Activated CD8-positive, alpha-beta T cell treated with anti-CD3 and anti-CD28 coated beads, Interleukin-2, amount 10 ng/mL, durations not matched to agents 7 days and 5 days (primary cell): Measurements from ENCODE around the gene GOLGA3. TPM values are rescaled to one million over a fixed set of nuclear protein-coding genes. Genes with fewer than 3 reads are reported as not detected.
A peak's percentile ranks its signal among the peaks of the same experiment; 100 is the strongest.
"Not testable (repeated sequence)": the region's sequence is repeated elsewhere in the genome, so short reads cannot be mapped to it uniquely, and the experiment has no call there.

Source experiments
- ATAC-seq: fragments of 150-1000 bp; cut with Tn5 transposase; one replicate; pipeline ENCODE4 v1.10.0; 2021; ENCODE audit warnings: moderate library complexity
- CTCF ChIA-PET: fragments of 350-600 bp; sonication (Branson Sonifier 250); formaldehyde crosslinking; loops from one replicate; lab custom pipeline; 2021; ENCODE audit warnings: antibody characterized with exemption; lab: Charles Lee
- POLR2A ChIA-PET: fragments of 350-600 bp; sonication (Branson Sonifier 250); formaldehyde crosslinking; loops from one replicate; lab custom pipeline; 2021; ENCODE audit warnings: antibody characterized with exemption; lab: Charles Lee
- DNase-seq: peaks from one replicate; pipeline ENCODE4 v3.0.0-alpha.2; 2020
- H3K27ac Mint-ChIP-seq: one replicate; pipeline ENCODE4 v1.8.0; 2021; ENCODE audit warnings: mild to moderate bottlenecking, mixed read lengths
- H3K27me3 Mint-ChIP-seq: one replicate; pipeline ENCODE4 v1.8.0; 2021; ENCODE audit warnings: low read depth, mixed read lengths
- H3K36me3 Mint-ChIP-seq: one replicate; pipeline ENCODE4 v1.8.0; 2021; ENCODE audit warnings: low read depth, mixed read lengths
- H3K4me1 Mint-ChIP-seq: one replicate; pipeline ENCODE4 v1.8.0; 2021; ENCODE audit warnings: low read depth, mixed read lengths
- H3K4me3 Mint-ChIP-seq: one replicate; pipeline ENCODE4 v1.8.0; 2021; ENCODE audit warnings: mild to moderate bottlenecking, mixed read lengths
- H3K9me3 Mint-ChIP-seq: one replicate; pipeline ENCODE4 v1.8.0; 2022; ENCODE audit warnings: mixed read lengths; ENCODE audit not compliant: insufficient read depth
- total RNA-seq, 2 experiments: library from RNA; stranded (reverse); gene quantifications; one replicate each; pipeline ENCODE4 v1.2.3, GENCODE V29; 2021

GOLGA3 gene
- total RNA-seq, 2 experiments from 2014 or later, result 63.7 to 69.3 TPM

GRCh38 chr12:132754160-132754932 is 74.3 kb downstream of the GOLGA3 start:
- Mint-ChIP-seq H3K9me3 (no peaks in the 10 kb centered on the region), H3K27ac (no peak overlapping the region), H3K36me3 (peaks cover 54% of the 10 kb centered on the region), H3K4me1 (peaks cover 6% of the 10 kb centered on the region), H3K4me3 (no peak overlapping the region), H3K27me3 (no peaks in the 10 kb centered on the region)
- ATAC-seq (peak; percentile 37), DNase-seq (no peak)
- ChIA-PET CTCF (no interaction called here), POLR2A (no interaction called here)

GRCh38 chr12:132753670-132754069 is 75.0 kb downstream of the GOLGA3 start:
- H3K4me1 Mint-ChIP-seq, H3K9me3 Mint-ChIP-seq, ATAC-seq, H3K4me3 Mint-ChIP-seq, H3K27me3 Mint-ChIP-seq, CTCF ChIA-PET, POLR2A ChIA-PET, H3K27ac Mint-ChIP-seq, DNase-seq: not testable (repeated sequence)
- H3K36me3 Mint-ChIP-seq, result peaks cover 56% of the 10 kb centered on the region

- Mint-ChIP-seq H3K36me3 (peaks cover 71% of the 10 kb centered on the region), H3K27me3 (no peaks in the 10 kb centered on the region), H3K9me3 (no peaks in the 10 kb centered on the region), H3K4me3 (no peak overlapping the region), H3K27ac (no peak overlapping the region), H3K4me1 (peaks cover 4% of the 10 kb centered on the region)
- CTCF ChIA-PET, result no interaction called here
- no peak for DNase-seq
- POLR2A ChIA-PET, result no interaction called here
- no peak for ATAC-seq
Measured at GRCh38 chr12:132748319-132748718, 80.3 kb downstream of the GOLGA3 start.

- DNase-seq (no peak), ATAC-seq (no peak)
- H3K4me1 Mint-ChIP-seq, result peaks cover 4% of the 10 kb centered on the region
- H3K4me3 Mint-ChIP-seq, result no peak overlapping the region
- H3K27ac Mint-ChIP-seq, result no peak overlapping the region
- H3K27me3 Mint-ChIP-seq, result no peaks in the 10 kb centered on the region
- POLR2A ChIA-PET, result no interaction called here
- no peaks in the 10 kb centered on the region for H3K9me3 Mint-ChIP-seq
- H3K36me3 Mint-ChIP-seq, result peaks cover 73% of the 10 kb centered on the region
- CTCF ChIA-PET, result no interaction called here
Measured at GRCh38 chr12:132747896-132748295, 80.8 kb downstream of the GOLGA3 start.

GRCh38 chr12:132747395-132747794 is 81.3 kb downstream of the GOLGA3 start:
- DNase-seq (no peak), ATAC-seq (no peak)
- Mint-ChIP-seq H3K27ac (no peak overlapping the region), H3K9me3 (no peaks in the 10 kb centered on the region), H3K36me3 (peaks cover 74% of the 10 kb centered on the region), H3K27me3 (no peaks in the 10 kb centered on the region), H3K4me3 (no peak overlapping the region), H3K4me1 (peaks cover 9% of the 10 kb centered on the region)
- CTCF ChIA-PET, result no interaction called here
- POLR2A ChIA-PET, result no interaction called here

- Mint-ChIP-seq H3K27ac (no peak overlapping the region), H3K36me3 (peaks cover 78% of the 10 kb centered on the region), H3K9me3 (no peaks in the 10 kb centered on the region), H3K27me3 (no peaks in the 10 kb centered on the region), H3K4me1 (peaks cover 9% of the 10 kb centered on the region), H3K4me3 (no peak overlapping the region)
- ChIA-PET CTCF (no interaction called here), POLR2A (no interaction called here)
- no peak for DNase-seq
- ATAC-seq, result no peak
Measured at GRCh38 chr12:132746613-132747012, 82.1 kb downstream of the GOLGA3 start.

GRCh38 chr12:132743831-132744230 is 84.8 kb downstream of the GOLGA3 start:
- Mint-ChIP-seq H3K36me3 (peaks cover 87% of the 10 kb centered on the region), H3K4me1 (peaks cover 9% of the 10 kb centered on the region), H3K27ac (no peak overlapping the region), H3K4me3 (no peak overlapping the region), H3K27me3 (no peaks in the 10 kb centered on the region), H3K9me3 (no peaks in the 10 kb centered on the region)
- ChIA-PET POLR2A (no interaction called here), CTCF (interaction anchor here (0.6 kb wide), 1 partner anchor 46 kb away, joined by 3 read pairs; no protein-coding TSS in a partner anchor)
- DNase-seq, result no peak
- ATAC-seq, result no peak

- CTCF ChIA-PET, result interaction anchor here (1.2 kb wide), 1 partner anchor 26 kb away, joined by 4 read pairs; no protein-coding TSS in a partner anchor
- DNase-seq (no peak), ATAC-seq (no peak)
- Mint-ChIP-seq H3K9me3 (no peaks in the 10 kb centered on the region), H3K27me3 (no peaks in the 10 kb centered on the region), H3K4me1 (peaks cover 9% of the 10 kb centered on the region), H3K4me3 (no peak overlapping the region), H3K27ac (no peak overlapping the region), H3K36me3 (peaks cover 80% of the 10 kb centered on the region)
- POLR2A ChIA-PET, result interaction anchor here (0.7 kb wide), 1 partner anchor 24 kb away, joined by 3 read pairs; no protein-coding TSS in a partner anchor
Measured at GRCh38 chr12:132741620-132742019, 87.0 kb downstream of the GOLGA3 start.

GRCh38 chr12:132740652-132741051 is 88.0 kb downstream of the GOLGA3 start:
- H3K36me3 Mint-ChIP-seq, result peaks cover 81% of the 10 kb centered on the region
- no peak for ATAC-seq
- CTCF ChIA-PET, result no interaction called here
- H3K27me3 Mint-ChIP-seq, result no peaks in the 10 kb centered on the region
- H3K27ac Mint-ChIP-seq, result no peak overlapping the region
- H3K4me1 Mint-ChIP-seq, result peaks cover 7% of the 10 kb centered on the region
- POLR2A ChIA-PET, result no interaction called here
- H3K4me3 Mint-ChIP-seq, result no peak overlapping the region
- no peak for DNase-seq
- H3K9me3 Mint-ChIP-seq, result no peaks in the 10 kb centered on the region

GRCh38 chr12:132740313-132740646 is 88.4 kb downstream of the GOLGA3 start:
- Mint-ChIP-seq H3K36me3 (peaks cover 81% of the 10 kb centered on the region), H3K9me3 (no peaks in the 10 kb centered on the region), H3K27me3 (no peaks in the 10 kb centered on the region), H3K27ac (no peak overlapping the region), H3K4me3 (no peak overlapping the region), H3K4me1 (peaks cover 7% of the 10 kb centered on the region)
- CTCF ChIA-PET, result no interaction called here
- ATAC-seq (no peak), DNase-seq (no peak)
- POLR2A ChIA-PET, result no interaction called here

- CTCF ChIA-PET, result no interaction called here
- ATAC-seq (no peak), DNase-seq (no peak)
- POLR2A ChIA-PET, result no interaction called here
- H3K27me3 Mint-ChIP-seq, result no peaks in the 10 kb centered on the region
- peaks cover 81% of the 10 kb centered on the region for H3K36me3 Mint-ChIP-seq
- H3K4me1 Mint-ChIP-seq, result peaks cover 7% of the 10 kb centered on the region
- no peaks in the 10 kb centered on the region for H3K9me3 Mint-ChIP-seq
- H3K4me3 Mint-ChIP-seq, result no peak overlapping the region
- no peak overlapping the region for H3K27ac Mint-ChIP-seq
Measured at GRCh38 chr12:132739600-132740312, 88.9 kb downstream of the GOLGA3 start.

- H3K9me3 Mint-ChIP-seq, result no peaks in the 10 kb centered on the region
- H3K36me3 Mint-ChIP-seq, result peaks cover 82% of the 10 kb centered on the region
- ATAC-seq (no peak), DNase-seq (no peak)
- H3K4me1 Mint-ChIP-seq, result no peaks in the 10 kb centered on the region
- H3K27ac Mint-ChIP-seq, result no peak overlapping the region
- no peaks in the 10 kb centered on the region for H3K27me3 Mint-ChIP-seq
- H3K4me3 Mint-ChIP-seq, result no peak overlapping the region
- POLR2A ChIA-PET, result no interaction called here
- CTCF ChIA-PET, result interaction anchor here (1.0 kb wide), 1 partner anchor 15 kb away, joined by 3 read pairs; no protein-coding TSS in a partner anchor
Measured at GRCh38 chr12:132736913-132737312, 91.8 kb downstream of the GOLGA3 start.
